ENCODE measurements around the gene ZBTB4. TPM values are rescaled to one million over a fixed set of nuclear protein-coding genes. Genes with fewer than 3 reads are reported as not detected.

The ZBTB4 gene
- total and polyA plus RNA-seq, 2 experiments from 2014 or later = 3.6 to 11.2 TPM

DNA sequence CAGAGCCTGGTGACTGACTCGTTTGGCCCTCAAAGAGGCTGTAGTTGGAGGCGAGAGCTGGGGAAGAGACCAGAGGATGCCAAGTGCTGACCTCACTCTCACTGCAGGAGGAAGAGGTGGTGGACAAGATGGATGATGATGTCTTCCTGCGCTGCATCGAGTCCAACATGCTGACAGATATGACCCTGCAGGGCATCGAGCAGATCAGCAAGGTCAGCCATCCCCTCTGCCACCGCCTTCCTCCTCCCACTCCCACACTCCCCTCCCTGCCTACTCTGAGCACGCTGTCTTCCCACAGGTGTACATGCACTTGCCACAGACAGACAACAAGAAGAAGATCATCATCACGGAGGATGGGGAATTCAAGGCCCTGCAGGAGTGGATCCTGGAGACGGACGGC, 31.7 kb upstream of the ZBTB4 start (continued):
- TF ChIP-seq, protein P1, sequence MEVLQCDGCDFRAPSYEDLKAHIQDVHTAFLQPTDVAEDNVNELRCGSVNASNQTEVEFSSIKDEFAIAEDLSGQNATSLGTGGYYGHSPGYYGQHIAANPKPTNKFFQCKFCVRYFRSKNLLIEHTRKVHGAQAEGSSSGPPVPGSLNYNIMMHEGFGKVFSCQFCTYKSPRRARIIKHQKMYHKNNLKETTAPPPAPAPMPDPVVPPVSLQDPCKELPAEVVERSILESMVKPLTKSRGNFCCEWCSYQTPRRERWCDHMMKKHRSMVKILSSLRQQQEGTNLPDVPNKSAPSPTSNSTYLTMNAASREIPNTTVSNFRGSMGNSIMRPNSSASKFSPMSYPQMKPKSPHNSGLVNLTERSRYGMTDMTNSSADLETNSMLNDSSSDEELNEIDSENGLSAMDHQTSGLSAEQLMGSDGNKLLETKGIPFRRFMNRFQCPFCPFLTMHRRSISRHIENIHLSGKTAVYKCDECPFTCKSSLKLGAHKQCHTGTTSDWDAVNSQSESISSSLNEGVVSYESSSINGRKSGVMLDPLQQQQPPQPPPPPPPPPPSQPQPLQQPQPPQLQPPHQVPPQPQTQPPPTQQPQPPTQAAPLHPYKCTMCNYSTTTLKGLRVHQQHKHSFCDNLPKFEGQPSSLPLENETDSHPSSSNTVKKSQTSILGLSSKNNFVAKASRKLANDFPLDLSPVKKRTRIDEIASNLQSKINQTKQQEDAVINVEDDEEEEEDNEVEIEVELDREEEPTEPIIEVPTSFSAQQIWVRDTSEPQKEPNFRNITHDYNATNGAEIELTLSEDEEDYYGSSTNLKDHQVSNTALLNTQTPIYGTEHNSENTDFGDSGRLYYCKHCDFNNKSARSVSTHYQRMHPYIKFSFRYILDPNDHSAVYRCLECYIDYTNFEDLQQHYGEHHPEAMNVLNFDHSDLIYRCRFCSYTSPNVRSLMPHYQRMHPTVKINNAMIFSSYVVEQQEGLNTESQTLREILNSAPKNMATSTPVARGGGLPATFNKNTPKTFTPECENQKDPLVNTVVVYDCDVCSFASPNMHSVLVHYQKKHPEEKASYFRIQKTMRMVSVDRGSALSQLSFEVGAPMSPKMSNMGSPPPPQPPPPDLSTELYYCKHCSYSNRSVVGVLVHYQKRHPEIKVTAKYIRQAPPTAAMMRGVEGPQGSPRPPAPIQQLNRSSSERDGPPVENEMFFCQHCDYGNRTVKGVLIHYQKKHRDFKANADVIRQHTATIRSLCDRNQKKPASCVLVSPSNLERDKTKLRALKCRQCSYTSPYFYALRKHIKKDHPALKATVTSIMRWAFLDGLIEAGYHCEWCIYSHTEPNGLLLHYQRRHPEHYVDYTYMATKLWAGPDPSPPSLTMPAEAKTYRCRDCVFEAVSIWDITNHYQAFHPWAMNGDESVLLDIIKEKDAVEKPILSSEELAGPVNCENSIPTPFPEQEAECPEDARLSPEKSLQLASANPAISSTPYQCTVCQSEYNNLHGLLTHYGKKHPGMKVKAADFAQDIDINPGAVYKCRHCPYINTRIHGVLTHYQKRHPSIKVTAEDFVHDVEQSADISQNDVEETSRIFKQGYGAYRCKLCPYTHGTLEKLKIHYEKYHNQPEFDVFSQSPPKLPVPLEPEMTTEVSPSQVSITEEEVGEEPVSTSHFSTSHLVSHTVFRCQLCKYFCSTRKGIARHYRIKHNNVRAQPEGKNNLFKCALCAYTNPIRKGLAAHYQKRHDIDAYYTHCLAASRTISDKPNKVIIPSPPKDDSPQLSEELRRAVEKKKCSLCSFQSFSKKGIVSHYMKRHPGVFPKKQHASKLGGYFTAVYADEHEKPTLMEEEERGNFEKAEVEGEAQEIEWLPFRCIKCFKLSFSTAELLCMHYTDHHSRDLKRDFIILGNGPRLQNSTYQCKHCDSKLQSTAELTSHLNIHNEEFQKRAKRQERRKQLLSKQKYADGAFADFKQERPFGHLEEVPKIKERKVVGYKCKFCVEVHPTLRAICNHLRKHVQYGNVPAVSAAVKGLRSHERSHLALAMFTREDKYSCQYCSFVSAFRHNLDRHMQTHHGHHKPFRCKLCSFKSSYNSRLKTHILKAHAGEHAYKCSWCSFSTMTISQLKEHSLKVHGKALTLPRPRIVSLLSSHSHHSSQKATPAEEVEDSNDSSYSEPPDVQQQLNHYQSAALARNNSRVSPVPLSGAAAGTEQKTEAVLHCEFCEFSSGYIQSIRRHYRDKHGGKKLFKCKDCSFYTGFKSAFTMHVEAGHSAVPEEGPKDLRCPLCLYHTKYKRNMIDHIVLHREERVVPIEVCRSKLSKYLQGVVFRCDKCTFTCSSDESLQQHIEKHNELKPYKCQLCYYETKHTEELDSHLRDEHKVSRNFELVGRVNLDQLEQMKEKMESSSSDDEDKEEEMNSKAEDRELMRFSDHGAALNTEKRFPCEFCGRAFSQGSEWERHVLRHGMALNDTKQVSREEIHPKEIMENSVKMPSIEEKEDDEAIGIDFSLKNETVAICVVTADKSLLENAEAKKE (CRISPR knock-in tag; IDR thresholded peaks at IDR 0.05) = no peak
- TF ChIP-seq JUNB (IDR thresholded peaks at IDR 0.05; ENCODE audit: unreplicated experiment) = no peak

DNA sequence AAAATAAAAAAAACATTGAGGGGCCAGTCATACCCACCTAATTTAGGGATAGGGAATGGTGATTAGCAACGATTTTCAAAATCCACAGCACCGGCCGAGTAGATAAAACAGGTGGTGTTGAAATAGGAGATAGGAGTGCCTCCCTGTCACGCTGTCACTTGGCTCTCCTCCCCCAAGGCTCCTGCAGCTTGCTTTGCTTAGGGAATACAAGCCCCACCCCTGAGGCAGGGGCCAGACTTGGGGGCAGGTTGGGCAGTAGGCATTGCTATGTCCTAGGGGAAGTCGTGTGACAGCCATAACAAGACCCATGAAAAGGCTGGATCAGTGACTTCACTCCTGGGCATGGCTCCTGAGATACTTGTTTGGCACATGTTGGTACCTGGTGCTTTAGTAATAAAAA, 30.5 kb upstream of the ZBTB4 start:
- Histone ChIP-seq H3F3A (replicated peaks; ENCODE audit: low read depth) (0 out of 2 replicates have a peak, but pooled peaks cover 2% of the 10 kb centered on the region), H3K27me3 (ENCODE audit: insufficient read depth) (no peaks in the 10 kb centered on the region), H3K4me3 (no peak overlapping the region), H3K79me2 (replicated peaks; ENCODE audit: insufficient read depth) (no peaks in the 10 kb centered on the region; the same call in 1 of the 2 replicates), H3K4me2 (no peak overlapping the region), H4K20me1 (replicated peaks; ENCODE audit: insufficient read depth) (0 out of 2 replicates have a peak, but pooled peaks cover 2% of the 10 kb centered on the region), H3K9me2 (ENCODE audit: insufficient read depth) (no peaks in the 10 kb centered on the region), H2AFZ (no peak overlapping the region), H3K4me1 (ENCODE audit: insufficient read depth) (no peaks in the 10 kb centered on the region), H3K36me3 (ENCODE audit: insufficient read depth) (peaks cover 28% of the 10 kb centered on the region), H3K27ac (ENCODE audit: low read depth) (no peak overlapping the region)
- Mint-ChIP-seq H3K4me3 (no peak overlapping the region), H3K4me1 (0 out of 3 replicates have a peak, but pooled peaks cover 2% of the 10 kb centered on the region), H3K27me3 (ENCODE audit: insufficient read depth, low read depth, poor library complexity) (peaks cover 13% of the 10 kb centered on the region), H3K36me3 (ENCODE audit: low read depth) (peaks cover 89% of the 10 kb centered on the region), H3K27ac (no peak overlapping the region), H3K9me3 (no peaks in the 10 kb centered on the region; the same call in 2 of the 3 replicates)
- DNase-seq (ENCODE audit: low spot score) (no peak), ATAC-seq (no peak)
- TF ChIP-seq ZNF114 (CRISPR knock-in tag; IDR thresholded peaks at IDR 0.05) = no peak
- TF ChIP-seq, protein P2, sequence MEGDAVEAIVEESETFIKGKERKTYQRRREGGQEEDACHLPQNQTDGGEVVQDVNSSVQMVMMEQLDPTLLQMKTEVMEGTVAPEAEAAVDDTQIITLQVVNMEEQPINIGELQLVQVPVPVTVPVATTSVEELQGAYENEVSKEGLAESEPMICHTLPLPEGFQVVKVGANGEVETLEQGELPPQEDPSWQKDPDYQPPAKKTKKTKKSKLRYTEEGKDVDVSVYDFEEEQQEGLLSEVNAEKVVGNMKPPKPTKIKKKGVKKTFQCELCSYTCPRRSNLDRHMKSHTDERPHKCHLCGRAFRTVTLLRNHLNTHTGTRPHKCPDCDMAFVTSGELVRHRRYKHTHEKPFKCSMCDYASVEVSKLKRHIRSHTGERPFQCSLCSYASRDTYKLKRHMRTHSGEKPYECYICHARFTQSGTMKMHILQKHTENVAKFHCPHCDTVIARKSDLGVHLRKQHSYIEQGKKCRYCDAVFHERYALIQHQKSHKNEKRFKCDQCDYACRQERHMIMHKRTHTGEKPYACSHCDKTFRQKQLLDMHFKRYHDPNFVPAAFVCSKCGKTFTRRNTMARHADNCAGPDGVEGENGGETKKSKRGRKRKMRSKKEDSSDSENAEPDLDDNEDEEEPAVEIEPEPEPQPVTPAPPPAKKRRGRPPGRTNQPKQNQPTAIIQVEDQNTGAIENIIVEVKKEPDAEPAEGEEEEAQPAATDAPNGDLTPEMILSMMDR (conservative IDR thresholded peaks at IDR 0.05; ENCODE audit: low read depth in 2 of 2) = no peak
